HFF-Myc (cell line): ENCODE data around the gene CSMD2.
"Not testable (repeated sequence)": the region's sequence is repeated elsewhere in the genome, so short reads cannot be mapped to it uniquely, and the experiment has no call there.

Source experiments
- DNase-seq: peaks from one replicate; pipeline ENCODE4 v3.0.0-alpha.2; 2011; ENCODE audit warnings: low read depth; ENCODE audit errors: extremely low read depth
- H3K4me3 ChIP-seq: replicated peaks from 2 replicates; pipeline ENCODE4 v1.5.1; 2011; ENCODE audit warnings: low read depth, mild to moderate bottlenecking, control low read depth, low read length
- TF ChIP-seq, protein P1 (sequence below): IDR thresholded peaks from 2 replicates; pipeline ENCODE4 v1.5.1; 2012; ENCODE audit warnings: mild to moderate bottlenecking, low read depth, low read length, control low read depth; ENCODE audit errors: missing control alignments

Gene CSMD2

DNA sequence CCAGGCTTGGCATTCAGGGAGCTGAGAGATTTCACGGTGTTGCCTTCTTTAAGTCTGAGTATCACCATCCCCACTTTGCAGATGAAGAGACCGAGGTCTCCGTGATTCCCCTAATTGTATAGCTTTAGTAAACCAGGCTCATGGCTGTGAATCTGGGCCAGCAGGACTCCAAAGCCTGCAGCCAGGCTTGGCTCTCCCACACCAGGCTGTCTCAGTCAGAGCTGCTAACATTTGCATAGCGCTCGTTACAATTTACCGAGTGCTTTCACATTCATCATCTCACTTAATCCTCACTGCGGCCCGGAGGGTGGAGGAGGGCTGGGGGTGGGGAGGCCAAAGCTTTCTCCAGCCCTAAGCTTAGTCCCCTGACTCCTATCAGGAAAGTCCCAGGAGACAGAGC lies 23.4 kb upstream of the CSMD2 start:
- DNase-seq = no peak
- no peak overlapping the region for H3K4me3 ChIP-seq
- TF ChIP-seq, protein P1, sequence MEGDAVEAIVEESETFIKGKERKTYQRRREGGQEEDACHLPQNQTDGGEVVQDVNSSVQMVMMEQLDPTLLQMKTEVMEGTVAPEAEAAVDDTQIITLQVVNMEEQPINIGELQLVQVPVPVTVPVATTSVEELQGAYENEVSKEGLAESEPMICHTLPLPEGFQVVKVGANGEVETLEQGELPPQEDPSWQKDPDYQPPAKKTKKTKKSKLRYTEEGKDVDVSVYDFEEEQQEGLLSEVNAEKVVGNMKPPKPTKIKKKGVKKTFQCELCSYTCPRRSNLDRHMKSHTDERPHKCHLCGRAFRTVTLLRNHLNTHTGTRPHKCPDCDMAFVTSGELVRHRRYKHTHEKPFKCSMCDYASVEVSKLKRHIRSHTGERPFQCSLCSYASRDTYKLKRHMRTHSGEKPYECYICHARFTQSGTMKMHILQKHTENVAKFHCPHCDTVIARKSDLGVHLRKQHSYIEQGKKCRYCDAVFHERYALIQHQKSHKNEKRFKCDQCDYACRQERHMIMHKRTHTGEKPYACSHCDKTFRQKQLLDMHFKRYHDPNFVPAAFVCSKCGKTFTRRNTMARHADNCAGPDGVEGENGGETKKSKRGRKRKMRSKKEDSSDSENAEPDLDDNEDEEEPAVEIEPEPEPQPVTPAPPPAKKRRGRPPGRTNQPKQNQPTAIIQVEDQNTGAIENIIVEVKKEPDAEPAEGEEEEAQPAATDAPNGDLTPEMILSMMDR = no peak

DNA sequence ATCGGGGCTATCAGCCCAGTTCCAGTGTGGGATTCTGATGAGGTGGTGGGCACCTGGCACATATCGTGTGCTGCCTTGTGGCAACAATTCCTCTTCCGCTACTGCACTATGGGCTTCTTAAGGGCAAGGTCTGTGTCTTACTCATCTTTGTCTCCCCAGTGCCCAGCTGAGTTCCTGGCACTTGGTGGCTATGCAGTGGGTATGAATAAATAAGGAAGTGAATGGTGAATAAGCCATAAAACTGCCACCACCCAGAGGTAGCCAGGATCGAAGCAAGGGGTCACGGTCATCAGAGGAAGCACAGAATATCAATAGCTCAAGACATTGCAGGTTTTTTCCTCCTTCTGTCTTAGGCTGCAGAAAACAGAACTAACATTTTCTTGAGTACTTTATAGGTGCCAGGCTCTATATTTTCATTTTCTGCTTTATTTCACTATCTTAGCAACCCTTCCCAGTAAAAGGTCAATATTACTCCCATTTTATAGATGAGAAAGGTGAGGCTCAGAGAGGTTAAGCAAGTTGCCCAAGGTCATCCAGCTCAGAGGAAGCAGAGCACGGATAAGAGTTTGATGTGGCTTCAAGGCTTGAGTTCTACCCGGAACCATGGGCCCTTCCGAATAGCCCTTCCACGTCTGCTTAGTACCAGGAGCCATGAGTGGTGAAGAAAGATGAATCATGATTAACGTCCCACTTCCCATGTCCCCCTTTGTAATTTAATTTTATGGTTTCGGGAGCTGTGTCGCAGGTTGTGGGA lies 21.9 kb upstream of the CSMD2 start:
- no peak overlapping the region for H3K4me3 ChIP-seq
- TF ChIP-seq, protein P1 = no peak
- no peak for DNase-seq

DNA sequence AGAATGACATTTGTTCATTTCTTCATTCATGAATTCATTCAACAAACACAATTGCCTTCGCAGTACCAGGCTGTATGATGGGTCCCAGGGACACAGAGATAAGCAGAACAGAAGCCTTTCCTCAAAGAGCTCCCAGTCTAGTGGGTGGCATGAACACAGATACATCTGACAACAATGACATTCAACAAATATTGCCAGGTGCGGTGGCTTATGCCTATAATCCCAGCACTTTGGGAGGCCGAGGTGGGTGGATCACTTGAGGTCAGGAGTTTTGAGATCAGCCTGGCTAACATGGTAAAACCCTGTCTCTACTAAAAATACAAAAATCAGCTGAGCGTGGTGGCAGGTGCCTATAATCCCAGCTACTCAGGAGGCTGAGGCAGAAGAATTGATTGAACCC lies 18.4 kb upstream of the CSMD2 start:
- DNase-seq, H3K4me3 ChIP-seq: not testable (repeated sequence)

DNA sequence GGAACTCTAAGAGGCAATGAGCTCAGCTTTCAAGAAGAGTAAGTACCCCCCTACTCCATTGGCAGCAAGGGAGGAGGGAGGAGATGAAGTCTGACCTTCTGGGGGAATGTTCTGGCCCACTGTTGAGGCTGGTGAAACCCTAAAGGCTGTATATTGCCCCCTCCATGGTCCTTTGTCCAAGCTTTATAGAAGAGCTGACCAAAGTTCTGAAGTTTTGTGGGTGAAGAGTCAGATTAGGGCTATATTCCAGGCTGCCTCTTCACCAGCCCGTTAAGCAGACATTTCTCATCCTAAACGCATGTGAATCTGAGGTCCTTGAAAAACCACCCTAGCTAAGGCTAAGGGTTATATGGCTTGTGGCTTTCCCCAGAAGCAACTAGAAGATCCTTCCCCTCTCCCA lies 13.0 kb upstream of the CSMD2 start:
- no peak for DNase-seq
- H3K4me3 ChIP-seq = no peak overlapping the region
- TF ChIP-seq, protein P1 = no peak

- H3K4me3 ChIP-seq = no peak within 1 kb of the TSS
- TF ChIP-seq, protein P1 = peak; percentile 13
- DNase-seq = no peak
These were observed 12.0 kb upstream of the CSMD2 start, which contains the start of gene C1orf94 for GRCh38 chr1:34176830-34177603. Gene C1orf94, plus strand, starts transcription at chr1:34176907. Its CDS starts 883 bp downstream, at chr1:34177790.

GRCh38 chr1:34175744-34176143 lies 10.7 kb upstream of the CSMD2 start:
- no peak overlapping the region for H3K4me3 ChIP-seq
- no peak for DNase-seq
- TF ChIP-seq, protein P1 = no peak

- no peak for DNase-seq
- no peak overlapping the region for H3K4me3 ChIP-seq
- TF ChIP-seq, protein P1 = no peak
These were observed 2.4 kb upstream of the CSMD2 start for GRCh38 chr1:34167389-34167788.
